ENCODE data around the gene DTHD1.

DTHD1 gene

DNA sequence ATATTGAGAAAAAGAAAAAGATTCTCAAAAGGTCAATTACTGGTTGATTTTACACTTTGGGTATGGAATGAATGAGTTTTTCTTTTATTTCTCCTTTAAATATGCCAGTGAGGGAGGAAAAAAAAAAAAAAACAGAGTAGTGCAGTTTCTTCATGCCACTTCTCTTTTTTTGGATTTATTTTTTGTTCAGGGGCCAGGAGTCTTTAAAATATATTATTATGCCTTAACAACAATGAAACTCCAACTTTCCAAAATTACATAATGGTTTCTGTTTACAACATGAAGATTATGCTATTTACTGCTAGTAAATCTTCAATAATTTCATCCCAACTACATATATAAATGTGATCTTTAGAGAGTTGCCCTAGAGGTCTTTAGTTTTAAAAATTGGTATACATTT lies 31.9 kb downstream of the DTHD1 start:
- DNase-seq (ENCODE audit: low read depth): no peak
- H3K4me3 ChIP-seq (replicated peaks; ENCODE audit: low read depth, low read length): no peak overlapping the region
- TF ChIP-seq, protein P1, sequence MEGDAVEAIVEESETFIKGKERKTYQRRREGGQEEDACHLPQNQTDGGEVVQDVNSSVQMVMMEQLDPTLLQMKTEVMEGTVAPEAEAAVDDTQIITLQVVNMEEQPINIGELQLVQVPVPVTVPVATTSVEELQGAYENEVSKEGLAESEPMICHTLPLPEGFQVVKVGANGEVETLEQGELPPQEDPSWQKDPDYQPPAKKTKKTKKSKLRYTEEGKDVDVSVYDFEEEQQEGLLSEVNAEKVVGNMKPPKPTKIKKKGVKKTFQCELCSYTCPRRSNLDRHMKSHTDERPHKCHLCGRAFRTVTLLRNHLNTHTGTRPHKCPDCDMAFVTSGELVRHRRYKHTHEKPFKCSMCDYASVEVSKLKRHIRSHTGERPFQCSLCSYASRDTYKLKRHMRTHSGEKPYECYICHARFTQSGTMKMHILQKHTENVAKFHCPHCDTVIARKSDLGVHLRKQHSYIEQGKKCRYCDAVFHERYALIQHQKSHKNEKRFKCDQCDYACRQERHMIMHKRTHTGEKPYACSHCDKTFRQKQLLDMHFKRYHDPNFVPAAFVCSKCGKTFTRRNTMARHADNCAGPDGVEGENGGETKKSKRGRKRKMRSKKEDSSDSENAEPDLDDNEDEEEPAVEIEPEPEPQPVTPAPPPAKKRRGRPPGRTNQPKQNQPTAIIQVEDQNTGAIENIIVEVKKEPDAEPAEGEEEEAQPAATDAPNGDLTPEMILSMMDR (IDR thresholded peaks at IDR 0.05; ENCODE audit: low read length, missing control alignments): no peak

DNA sequence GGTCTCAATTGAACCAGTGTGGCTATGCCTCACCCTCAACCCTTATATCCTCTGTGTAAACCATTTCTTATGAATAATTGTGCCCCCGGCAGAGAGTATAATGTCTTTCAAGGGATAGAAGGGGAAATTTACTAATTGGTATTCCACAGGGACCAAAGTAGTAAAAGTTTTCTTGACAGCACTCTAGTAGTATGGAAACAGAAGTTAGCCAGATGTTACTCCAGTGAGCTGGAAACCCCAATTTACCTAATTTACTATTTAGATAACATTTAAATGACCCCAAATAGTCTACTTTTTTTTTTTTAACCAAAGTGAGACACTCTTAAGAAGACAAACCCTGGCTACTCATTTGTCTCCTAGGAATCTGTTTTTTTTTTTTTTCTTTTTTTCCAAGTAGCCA lies 32.3 kb downstream of the DTHD1 start:
- no peak overlapping the region for H3K4me3 ChIP-seq (replicated peaks; ENCODE audit: low read depth, low read length)
- no peak for DNase-seq (ENCODE audit: low read depth)
- TF ChIP-seq, protein P1 (IDR thresholded peaks at IDR 0.05; ENCODE audit: low read length, missing control alignments): no peak

DNA sequence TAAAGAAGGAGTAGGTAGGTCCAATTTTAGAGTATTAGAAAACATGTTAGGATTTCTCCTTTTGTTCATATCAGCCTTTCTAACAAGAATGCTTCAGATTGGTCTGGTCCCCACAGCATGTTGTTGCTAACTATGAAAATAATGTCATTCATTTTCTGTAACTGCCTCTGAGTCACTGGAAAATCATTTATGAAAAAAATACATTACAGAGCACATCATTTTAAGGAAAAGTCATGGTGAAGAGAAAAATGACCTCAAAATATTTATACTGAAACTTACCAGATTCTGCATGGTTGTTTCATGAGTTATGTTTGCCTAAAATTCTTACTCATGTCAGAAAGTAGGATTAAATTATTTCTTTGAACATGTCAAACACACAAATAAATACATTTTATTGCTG lies 35.2 kb downstream of the DTHD1 start:
- TF ChIP-seq, protein P1 (IDR thresholded peaks at IDR 0.05; ENCODE audit: low read length, missing control alignments): no peak
- peak; percentile 32 for DNase-seq (ENCODE audit: low read depth)
- H3K4me3 ChIP-seq (replicated peaks; ENCODE audit: low read depth, low read length): no peak overlapping the region

DNA sequence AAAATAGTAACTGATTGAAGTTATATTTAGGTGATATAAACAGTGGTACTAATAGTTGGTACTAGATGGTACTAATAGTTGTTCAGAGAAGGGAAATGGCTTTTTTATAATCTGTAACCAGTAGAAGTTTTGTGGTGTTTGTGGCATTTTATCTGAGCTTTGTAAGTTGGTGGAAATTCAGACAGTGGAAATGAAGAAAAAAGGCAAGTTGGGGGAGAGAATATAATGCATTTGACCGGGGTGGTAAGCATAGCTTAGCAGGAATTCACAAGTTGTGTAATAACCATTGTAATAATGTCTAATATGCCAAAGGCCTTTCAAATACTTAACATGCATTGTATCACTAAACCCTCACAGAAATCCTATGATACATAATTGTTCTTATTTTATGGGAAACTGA lies 36.3 kb downstream of the DTHD1 start:
- no peak overlapping the region for H3K4me3 ChIP-seq (replicated peaks; ENCODE audit: low read depth, low read length)
- DNase-seq (ENCODE audit: low read depth): peak; percentile 6
- TF ChIP-seq, protein P1 (IDR thresholded peaks at IDR 0.05; ENCODE audit: low read length, missing control alignments): no peak

DNA sequence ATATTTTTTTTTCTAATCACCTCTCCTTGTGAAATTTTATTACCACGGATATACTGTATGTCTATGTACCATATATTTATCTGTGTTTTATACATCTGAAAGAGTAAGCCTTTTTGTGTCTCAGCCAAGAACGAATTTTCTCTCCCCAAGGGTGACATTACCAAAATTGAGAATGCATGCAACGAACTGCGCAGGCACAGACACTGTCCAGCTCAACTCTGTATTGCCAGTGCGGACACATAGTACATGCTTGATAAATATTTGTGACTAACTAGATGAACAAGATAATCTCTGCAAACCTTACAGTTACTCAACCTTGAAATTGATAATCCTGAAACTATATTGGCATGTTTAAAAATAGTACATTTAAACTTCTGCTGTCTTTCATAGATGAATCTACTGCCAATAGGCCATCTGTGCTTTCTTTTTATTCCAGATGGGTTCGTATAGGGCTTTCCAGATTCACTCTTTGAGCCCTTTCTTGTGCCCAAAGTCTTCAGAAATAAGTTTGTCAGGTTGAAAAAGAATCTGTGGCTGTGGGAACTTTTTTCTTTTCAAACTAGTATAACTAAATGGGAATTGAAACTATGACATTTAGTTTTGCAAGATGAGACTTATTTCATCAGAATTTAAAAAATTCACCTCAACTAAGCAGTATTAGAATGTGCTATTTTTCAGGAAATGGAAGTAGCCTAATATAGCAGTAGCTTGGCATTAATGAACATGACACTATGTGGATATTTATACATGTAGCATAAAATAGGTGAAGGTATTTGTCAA lies 38.9 kb downstream of the DTHD1 start:
- no peak overlapping the region for H3K4me3 ChIP-seq (replicated peaks; ENCODE audit: low read depth, low read length)
- no peak for DNase-seq (ENCODE audit: low read depth)
- TF ChIP-seq, protein P1 (IDR thresholded peaks at IDR 0.05; ENCODE audit: low read length, missing control alignments): no peak

DNA sequence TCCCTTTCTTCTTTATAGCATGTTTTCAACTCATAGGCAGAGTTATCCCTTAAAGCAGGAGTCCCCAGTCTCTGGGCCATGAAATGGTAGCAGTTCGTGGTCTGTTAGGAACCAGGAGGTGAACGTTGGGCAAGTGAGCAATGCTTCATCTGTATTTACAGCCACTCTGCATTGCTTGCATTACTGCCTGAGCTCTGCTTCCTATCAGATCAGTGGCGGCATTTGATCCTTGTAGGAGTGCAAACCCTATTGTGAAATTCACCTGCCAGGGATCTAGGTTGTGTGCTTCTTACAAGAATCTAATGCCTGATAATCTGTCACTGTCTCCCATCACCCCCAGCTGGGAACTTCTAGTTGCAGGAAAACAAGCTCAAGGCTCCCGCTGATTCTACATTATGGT lies 39.8 kb downstream of the DTHD1 start:
- TF ChIP-seq, protein P1 (IDR thresholded peaks at IDR 0.05; ENCODE audit: low read length, missing control alignments): no peak
- no peak for DNase-seq (ENCODE audit: low read depth)

DNA sequence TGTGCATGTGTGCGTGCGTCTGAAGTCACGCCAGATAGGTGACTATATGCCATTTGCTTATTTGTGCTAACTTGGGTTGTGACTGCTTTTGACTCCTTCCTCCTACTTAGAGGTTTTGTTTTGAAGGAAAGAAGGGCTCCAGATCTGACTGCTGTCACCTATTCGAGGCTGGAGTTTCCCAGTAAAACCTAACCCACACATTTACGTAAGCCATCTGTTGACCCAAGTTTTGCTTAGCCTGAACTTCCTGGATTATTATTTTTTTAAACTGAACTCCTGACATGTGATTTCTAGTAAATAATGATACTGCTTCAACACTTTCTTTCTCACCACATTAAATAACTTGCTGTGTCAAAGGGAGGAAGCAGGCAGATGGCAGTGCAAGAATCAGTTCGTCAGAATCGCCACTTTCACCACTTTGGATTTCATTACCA lies 41.5 kb downstream of the DTHD1 start:
- H3K4me3 ChIP-seq (replicated peaks; ENCODE audit: low read depth, low read length): no peak overlapping the region
- TF ChIP-seq, protein P1 (IDR thresholded peaks at IDR 0.05; ENCODE audit: low read length, missing control alignments): no peak
- no peak for DNase-seq (ENCODE audit: low read depth)

More for the DNA sequence above, 39.8 kb downstream of the DTHD1 start:
- no peak overlapping the region for H3K4me3 ChIP-seq (replicated peaks; ENCODE audit: low read depth, low read length)
